Measurements from ENCODE around the gene FAM83F.
A peak's percentile ranks its signal among the peaks of the same experiment; 100 is the strongest.

The FAM83F gene

DNA sequence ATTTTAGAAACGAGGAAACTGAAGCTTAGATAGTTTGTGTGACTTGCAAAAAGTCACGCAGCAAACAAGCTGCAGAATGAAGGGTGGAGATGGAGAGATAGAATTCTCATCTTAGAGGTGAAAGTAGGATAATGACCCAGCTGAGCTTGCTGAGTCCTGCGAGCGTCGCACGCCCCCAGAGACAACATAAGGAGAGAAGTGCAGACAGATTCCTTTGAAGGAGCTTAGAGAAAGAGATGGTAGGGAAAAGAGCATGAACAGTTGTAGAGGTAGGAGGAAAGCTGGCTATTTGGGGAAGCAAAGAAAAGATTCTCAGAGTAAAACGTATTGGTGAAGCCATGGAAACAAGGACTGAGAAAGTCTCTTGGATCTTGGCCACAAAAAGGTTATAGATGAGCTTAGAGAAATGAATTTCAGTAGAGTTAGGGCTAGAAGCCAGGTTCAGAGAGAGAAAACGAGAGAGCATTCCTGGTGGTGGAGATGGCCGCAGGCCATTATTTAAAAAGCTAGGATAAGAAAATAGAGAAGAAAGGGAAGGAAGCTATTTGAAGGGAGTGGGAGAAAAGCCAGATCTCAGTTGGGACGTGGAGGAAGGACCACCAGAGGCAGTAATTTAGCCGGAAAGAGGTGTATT lies 44.8 kb downstream of the FAM83F start:
- DNase-seq, result no peak

DNA sequence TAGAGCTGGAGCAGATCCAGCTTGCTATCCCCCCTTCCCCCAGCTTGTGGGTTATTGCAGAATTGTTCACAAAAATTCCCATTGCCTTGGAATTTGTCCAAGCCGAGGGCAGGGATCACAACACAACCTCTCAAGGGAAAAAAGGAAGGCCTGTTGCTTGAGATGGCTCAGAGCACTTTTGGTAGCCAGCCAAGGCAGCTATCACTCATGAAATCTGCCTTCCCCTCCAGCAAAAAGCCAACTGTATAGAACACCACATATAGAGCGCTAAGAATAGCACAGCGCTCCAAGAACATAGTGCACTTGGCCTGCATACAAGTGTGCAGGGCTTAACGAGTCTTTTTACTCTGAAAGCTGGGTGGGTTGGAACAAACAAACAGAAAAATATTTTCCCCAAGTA lies 46.2 kb downstream of the FAM83F start:
- DNase-seq, result peak; percentile 65

DNA sequence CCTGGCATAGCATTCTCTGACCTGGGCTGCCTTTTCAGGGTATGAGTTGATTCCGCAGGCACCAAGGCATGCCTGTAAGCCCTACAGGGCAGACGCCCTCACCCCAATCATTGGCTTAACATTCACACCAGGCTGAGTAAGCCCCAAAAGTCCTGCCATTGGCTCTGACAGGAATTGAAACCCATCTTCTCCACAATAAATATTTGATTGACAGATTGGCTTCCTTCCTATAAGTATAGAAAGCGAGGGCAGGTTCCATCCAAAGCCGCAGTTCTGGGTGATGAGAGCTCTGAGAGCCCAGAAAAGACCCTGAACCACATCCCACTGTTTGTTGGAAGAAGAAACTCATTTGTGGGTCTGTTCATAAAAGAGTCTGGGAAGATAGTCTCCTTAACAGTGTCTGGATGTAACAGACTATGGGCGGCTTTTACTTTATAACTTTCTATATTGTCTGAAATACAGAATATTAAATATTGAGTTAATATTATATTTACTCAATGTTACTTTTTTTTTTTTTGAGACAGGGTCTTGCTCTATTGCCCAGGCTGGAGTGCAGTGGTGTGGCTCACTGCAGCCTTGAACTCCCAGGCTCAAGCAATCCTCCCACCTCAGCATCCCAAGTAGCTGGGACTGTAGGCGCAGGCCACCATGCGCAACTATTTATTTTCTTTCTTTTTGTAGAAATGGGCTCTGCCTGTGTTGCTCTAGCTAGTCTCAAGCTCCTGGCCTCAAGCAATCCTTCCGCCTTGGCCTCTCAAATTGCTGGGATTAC lies 46.8 kb downstream of the FAM83F start:
- DNase-seq, result no peak

DNA sequence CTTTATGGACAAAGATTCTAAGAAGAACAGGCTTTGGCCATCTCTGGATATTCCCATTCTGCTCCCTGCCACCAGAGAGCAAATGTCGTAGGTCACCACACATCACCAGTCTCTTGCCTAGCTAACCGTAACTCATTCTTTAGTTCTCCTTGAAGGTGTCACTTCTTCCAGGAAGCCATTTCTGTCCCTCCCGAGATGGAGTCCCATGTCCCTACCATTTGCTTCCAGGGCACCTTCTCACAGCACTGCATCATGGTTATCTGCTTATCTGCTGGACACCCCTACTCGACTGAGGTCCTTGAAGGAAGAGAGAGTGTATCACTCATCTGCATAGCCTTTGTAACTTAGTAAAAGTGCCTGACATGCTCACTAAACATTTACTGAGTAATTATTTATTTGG lies 47.6 kb downstream of the FAM83F start:
- no peak for DNase-seq

DNA sequence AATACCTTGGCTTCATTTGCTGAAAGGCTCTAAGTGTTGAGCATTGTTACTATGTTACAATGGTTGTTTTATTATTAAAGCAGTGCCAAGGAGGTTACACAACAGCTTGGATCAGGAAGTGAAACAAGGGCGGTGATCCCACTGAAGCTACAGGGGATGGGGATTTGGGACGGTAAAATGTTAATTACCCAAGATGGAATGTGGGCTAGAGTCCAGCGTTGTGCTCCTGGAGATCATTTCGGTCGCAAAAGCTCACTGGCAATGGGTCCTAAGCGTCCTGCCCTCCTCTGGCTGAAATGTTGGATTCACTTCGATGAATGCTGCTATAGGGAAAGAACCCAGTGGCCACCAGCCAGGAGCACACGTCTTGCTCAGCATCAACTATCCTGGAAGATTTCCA lies 48.3 kb downstream of the FAM83F start:
- DNase-seq, result no peak

DNA sequence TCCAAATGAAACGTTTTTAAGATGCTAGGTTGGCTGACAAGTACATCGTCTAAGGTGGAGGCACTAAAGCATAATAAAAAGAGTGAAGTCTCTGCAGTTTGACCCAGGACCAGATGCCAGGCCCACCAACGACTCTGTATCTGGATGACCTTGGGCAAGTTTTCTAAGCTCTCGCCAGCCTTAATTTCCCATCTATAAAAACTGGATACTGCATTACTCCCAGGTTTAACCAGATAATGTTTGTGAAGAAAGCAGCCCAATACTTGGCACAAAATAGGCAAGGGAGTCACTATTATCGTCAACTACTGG lies 49.0 kb downstream of the FAM83F start:
- DNase-seq, result no peak

DNA sequence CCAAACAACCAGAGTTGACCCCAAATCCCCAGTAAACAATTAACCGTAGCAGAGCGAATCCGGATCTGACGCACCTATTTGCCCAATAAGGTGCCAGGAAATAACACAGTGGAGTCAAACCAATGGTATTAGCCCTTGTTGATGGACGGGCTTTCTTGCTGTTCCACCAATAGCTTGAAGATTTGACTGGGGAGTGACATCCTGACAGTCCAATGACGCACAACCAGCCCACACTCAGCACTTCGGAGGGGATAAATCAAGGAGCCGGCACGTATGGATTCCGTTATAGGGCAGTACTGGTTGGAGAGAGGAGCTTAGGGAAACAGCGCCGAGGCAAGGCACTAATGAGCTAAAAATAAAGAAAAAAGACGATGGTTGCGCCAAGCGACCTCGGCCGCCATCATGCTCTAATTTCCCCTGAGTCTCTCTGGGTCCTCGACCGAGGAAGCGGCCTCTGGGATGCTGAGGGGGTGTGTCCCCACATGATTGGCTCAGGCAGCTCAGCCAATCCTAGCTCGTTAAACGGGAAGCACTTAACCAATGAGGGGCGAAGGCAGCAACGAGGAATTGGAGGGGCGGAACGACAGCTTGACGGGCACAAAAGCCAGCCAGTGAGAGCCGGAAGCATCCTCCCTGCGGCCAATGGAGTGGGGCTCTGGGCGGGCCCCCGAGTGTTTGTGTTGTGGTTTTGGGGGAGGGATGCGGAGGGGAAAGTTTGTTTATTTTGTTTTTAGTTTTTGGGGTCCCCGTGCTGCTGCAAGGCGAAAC lies 49.5 kb downstream of the FAM83F start:
- DNase-seq, result peak; percentile 98

DNA sequence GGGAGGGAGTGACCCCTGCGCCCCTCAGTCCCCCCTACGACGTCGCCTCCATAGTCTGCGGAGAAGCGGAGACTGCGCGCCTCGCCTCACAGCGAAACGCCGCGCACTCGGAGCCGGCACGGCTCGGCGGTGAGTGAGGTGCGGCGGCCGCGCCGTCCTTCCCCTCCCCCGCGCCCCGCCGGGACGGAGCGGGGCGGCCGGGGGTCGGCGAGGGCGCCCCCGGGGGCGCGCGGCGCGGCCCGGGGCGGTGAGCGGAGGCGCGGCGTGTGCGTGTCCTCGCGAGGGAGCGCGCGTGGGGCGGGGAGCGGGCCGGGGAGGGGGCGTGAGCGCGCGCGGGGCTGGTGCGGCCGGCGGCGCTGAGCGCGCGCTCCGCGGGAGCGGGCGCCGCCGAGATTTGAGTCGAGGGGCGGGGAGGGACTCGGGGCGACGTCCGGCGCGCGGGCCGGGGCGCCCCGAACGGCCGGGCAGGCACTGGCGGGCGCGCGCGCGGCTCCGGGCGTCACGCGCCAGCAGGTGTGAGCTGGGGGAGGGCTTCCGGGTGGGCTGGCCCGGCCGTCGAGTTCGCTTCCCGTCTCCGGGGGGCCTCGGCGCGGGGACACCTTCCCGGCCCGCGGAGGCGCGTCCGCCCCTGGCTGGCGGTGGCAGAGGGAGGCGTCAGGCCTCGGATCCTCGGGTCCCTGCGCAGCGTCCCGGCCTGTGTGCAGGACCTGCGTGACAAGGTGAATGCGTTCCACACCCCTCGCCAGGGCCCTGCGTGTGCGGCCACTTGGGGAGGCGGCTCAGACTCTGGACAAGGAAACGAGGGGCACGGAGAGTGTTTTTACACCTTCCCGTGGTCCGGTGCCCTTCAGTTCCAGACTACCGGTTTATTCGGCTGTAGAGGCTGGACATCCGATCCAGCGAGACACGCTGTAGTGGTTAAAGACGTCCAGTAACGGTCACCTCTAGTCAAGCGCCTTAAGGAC lies 50.4 kb downstream of the FAM83F start:
- DNase-seq, result peak; percentile 22

DNA sequence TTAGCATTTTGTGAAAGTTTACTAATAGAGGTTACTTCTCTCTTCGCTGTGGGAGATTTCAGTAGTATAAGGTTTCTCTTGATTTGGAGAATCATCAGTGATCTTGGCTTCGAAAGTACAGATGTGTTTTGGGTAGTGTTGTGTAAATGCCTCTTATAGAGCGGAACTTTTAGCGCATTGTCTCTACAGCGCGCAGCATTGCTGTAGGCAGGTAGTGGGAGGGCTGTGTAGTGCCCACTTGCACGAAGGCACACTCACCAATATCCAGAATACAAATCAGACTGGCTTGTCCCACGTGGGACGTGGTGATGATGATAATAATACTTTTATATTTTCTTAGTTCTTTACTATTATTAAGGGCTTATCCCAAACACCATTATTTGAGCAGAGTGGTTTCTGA lies 51.4 kb downstream of the FAM83F start:
- DNase-seq, result no peak

DNA sequence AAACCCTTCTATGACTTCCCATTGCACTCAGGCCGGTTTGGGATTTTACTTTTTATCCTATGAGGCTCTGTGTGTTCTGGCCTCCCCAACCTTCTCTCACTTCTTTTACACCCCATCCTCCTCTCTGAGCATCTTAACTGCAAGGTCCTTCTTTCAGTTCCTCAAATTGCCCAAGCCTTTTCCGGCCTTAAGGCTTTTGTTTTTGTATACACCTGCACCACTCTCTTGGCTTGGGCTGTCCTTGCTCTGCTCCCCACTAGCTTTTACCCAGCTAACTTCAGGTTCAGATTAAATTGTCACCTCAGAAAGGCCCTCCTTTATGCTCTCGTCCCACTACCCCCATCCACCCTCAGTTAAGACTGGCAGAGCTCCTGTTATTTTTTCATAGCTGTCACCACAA lies 55.5 kb downstream of the FAM83F start:
- DNase-seq, result peak; percentile 31

DNA sequence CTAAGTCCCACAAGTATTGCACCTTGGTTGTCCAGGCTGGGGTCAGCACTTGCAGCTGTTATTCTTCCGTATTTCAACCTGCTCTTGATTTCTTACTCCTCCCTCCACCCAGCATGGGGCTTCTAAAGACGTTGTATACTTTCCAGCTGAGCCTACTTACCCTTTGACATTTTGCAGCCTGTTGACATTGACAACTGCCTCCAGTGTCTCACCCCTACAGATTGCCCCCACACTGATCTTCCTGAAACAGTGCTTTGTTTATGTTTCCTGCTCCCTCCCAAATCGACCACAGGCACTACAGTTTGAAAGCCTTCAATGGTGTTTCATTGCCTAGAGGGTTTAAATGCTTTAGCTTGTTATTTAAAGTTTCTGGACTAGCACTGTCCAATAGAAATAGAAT lies 56.6 kb downstream of the FAM83F start:
- DNase-seq, result peak; percentile 34

DNA sequence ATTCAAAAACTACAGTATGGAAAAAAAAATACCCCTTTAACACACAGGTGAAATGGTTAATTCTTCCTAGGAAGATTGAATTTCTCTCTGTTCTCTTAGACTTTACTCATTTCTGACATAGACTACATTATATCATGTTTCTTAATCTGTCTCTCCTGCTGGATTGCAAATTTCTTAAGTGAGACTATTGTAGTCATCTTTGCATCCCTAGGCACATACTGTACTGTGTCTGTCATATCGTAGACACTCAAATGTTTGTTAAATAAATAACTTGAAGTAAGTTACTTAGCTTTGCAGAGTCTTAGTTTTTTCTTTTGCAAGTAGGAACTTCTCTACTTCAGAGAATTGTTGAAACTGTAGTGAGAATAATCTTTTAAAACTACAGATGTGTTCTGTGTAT lies 58.7 kb downstream of the FAM83F start:
- no peak for DNase-seq

DNA sequence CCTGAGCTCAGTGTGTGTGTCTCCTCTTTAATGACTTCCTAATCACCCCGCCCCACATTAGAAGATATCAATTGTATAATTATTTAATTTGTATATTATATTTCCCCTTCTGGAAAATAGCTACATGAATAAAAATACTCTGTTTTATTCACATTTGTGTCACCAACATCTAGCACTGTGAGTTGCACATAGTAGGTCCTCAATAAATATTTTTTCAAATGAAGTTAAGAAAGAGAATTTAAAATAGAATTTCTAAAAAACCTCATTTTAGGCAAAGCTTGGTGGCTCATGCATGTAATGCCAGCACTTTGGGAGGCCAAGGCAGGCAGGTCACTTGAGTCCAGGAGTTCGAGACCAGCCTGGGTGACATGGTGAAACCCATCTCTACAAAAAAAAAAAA lies 59.7 kb downstream of the FAM83F start:
- DNase-seq, result no peak

DNA sequence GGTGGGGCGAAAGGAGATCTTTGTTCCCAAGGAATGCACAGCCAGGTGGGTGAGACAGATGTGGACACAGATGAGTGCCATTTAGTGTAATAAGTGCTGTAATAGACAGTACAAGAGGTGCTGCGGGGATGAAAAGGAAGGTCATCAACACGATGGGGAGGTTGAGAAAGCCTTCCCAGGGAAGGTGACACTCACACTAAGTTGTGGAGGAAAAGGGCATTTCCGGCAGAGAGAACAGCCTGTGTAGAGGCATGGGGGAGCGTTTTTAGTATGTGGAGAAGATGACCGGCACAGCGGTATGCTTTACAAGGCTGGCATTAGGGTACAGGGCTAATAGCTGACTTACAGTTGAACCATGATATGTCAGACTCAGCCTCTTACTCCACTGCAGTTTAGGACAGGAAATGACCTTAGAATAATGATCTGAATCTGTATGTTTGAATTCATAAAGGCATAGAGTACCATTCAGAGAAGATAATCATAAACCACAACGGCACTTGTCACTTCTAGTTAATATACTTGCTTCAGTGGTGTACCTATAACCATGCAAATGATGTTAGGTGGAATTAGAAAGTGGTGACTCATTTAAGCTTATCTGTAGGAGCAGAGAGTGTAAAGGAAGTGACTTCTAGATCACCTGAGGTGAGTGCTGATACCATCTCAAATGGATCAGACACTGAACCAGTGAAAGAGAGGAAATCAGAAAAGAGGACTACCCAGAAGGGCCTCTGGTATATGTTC lies 60.6 kb downstream of the FAM83F start:
- peak; percentile 47 for DNase-seq

DNA sequence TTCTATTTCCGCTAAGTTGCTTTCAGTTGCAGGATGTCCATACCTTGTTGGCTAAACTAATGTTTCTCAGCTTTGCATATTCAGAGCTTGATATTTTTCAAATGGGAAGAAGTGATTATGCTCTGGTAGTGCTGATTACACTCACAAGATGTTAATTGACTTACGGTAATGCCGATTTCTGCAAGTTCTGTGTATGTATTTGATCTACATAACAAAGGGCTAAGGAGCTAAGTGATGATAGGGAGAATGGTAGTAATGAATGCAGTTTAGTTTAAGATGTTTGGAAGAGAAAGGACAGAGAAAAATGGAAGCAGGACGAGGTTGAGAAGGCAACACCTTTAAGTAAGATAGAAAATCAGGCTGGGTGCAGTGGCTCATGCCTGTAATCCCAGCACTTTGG lies 61.4 kb downstream of the FAM83F start:
- DNase-seq, result no peak

DNA sequence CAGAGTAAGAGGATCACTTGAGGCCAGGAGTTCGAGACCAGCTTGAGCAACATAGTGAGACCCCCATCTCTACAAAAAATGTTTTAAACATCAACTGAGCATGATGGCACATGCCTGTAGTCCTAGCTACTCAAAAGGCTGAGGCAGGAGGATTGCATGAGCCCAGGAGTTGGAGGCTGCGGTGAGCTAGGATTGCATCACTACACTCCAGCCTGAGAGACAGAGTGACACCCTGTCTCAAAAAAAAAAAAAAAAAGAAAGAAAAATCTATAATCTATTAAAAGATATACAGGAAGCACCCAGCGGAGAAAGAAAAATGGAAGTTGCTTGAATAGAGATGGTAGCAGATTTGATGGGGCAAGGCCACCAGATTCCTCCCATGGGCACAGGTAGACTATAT lies 61.8 kb downstream of the FAM83F start:
- DNase-seq, result peak; percentile 40

DNA sequence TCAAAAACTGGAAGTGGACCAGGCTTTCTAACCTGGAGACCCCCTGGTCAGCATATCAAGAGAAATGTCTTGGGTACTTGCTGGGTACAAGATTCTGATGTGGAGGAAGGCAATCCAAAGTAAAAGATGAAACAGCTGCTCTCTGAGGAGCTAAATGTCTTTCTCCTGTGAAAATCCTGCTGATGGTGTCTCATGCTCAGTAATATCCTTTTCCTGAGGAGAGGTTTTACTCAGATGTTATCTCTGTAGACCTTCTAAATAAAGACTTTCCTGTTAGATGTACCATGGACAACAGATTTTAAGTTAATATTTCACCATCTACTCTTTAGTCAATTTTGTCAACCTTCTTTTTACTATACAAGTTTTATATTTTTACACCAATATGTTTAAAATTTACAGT lies 62.9 kb downstream of the FAM83F start:
- DNase-seq, result peak; percentile 41

DNA sequence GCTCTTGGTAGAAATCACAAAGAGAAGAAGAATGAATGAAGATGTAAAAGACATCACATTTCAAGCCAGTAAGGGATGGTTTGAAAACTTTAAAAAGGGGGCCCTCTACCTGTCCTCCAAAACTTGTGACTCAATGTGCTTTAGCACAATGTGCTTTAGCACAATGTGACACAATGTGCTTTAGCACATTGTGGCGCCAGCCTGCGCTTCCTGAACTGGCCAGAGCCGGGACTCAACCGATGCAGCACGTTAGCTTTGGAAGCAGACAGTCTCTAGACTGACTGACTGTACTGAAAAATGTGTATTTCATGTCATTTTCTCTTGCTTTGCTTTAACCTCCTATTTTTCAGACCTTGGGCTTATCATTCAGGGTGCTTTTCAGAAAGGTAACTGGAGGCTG lies 63.5 kb downstream of the FAM83F start:
- DNase-seq, result peak; percentile 55

DNA sequence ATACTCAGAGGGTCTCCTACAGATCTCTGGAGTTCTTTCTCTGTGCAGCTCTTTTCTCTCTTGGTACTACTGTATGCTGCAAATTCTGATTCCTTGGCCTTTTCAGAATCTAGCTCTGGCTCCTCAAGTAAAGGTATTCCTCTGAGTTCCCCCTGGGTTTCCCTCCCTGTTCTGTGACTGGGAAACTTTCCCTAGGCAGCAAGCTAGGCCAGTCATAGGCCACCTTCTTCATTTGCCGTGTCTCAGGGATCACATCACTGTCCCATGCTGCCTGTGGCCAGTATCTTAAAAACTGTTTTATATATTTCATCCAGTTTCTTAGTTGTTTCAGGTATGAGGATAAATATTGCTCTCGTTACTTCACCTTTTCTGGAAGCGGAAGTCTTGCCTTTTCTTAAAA lies 71.2 kb downstream of the FAM83F start:
- DNase-seq, result no peak

DNA sequence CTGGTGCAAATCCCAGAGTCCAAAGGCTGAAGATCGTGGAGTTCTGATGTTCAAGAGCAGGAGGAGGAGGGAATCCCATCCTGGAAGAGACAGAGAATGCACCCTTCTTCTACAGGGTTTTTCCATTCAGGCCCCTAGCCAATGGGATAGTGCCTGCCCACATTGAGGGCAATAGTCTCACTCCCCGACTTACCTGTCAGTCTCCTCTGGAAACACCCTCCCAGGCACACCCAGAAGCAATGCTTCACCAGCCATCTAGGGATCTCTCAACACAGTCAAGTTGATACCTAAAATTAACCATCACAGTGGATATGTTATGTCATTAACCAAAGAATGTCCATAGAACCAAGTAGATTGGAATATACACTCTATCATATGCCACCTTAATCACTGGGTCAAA lies 72.9 kb downstream of the FAM83F start:
- DNase-seq, result no peak

DNA sequence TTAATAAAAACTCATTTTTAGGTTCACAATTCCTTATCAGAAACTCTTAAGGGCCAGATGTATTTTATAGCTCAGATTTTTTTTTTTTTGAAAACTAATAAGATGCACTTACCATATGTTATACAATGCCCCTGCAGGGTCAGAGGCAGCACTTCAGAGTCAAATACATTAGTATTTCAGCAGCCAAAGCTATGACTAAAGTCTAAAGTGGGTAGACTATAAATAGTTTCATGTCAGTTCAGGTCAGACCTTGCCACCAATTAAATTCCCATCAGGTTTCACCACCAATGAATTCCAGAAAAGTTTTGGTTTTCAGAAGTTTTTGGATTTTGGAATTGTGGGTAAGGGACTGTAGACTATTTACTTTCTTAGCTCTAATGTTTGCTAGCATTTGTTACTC lies 75.9 kb downstream of the FAM83F start:
- DNase-seq, result no peak

DNA sequence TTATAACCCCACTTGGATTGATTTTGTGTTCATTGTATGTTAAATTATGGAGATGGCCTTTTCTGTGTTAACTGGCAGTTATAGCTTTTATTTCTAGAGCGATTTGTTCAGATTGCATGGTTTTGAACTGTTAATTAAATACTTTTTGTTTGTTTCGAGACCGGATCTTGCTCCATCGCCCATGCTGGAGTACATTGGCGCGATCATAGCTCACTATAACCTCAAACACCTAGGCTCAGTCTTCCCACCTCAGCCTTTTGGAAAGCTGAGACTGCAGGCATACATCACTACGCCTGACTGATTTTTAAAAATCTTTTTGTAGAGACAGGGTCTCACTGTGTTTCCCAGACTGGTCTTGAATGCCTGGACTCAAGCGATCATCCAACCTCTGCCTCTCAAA lies 77.0 kb downstream of the FAM83F start:
- no peak for DNase-seq
